ENCODE data around the gene RBFOX2.

GRCh38 chr22:35952576-35952975, 76.0 kb downstream of the RBFOX2 start:
- no peak for TF ChIP-seq CTCF (conservative IDR thresholded peaks at IDR 0.05 in 1 of 2, IDR thresholded peaks at IDR 0.05 in 1 of 2; ENCODE audit: extremely low read depth in 1 of 2, insufficient read depth in 1 of 2, low read depth in 1 of 2, low read length in 2 of 2)
- no peak for TF ChIP-seq EZH2 (IDR thresholded peaks at IDR 0.05; ENCODE audit: borderline replicate concordance, low read length)
